ENCODE measurements around the gene PPP1R14B.

The PPP1R14B gene

DNA sequence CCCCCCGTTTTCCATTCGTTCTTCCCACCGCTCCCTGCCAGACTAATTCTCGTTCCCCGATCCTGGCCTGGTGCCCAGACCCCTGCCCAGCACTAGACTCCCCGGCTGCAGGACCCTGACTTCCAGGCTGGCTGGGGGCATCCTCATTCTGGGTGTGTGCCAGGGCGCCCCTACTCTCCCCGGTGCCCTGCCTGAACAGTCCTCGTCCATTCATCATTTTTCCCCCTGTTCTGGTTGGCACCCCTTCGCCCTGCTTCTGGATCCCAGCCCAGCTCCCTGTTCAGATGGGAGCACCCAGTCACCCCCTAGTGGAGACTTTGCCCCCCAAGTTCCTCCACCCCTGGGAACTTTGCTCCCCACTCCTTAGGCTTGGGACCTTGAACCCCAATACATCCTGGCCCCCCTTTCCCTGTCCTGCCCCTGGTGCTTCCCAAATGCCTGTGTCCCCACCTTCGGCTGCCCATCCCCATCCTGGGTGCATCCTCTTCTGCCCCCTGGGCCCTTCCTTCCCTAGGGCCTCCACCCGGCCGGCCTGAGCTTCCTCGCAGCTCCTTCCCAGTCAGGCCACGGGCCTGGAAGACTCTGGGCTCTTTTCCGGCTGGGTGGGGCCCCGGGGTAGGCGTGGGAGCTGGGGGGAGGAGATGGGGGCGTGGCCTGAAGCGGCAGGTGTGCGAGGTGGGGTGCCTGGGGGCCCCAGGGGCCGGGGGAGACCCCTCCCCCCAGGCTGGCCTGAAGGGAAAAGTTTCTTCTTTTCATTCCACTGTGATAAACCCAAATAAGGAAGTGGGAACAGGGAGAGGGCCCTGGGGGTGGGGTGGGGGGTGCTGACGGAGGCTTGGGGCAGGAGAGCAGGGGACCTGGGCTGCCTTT is 5.5 kb upstream of the PPP1R14B start:
- POLR2A ChIA-PET (ENCODE audit: low non-redundant PET) = interaction anchor here (0.6 to 1.4 kb wide), 3 partner anchors 11 to 17 kb away, joined by 4 read pairs; partner anchors contain the start of gene FKBP2
- TF ChIP-seq, protein P1, sequence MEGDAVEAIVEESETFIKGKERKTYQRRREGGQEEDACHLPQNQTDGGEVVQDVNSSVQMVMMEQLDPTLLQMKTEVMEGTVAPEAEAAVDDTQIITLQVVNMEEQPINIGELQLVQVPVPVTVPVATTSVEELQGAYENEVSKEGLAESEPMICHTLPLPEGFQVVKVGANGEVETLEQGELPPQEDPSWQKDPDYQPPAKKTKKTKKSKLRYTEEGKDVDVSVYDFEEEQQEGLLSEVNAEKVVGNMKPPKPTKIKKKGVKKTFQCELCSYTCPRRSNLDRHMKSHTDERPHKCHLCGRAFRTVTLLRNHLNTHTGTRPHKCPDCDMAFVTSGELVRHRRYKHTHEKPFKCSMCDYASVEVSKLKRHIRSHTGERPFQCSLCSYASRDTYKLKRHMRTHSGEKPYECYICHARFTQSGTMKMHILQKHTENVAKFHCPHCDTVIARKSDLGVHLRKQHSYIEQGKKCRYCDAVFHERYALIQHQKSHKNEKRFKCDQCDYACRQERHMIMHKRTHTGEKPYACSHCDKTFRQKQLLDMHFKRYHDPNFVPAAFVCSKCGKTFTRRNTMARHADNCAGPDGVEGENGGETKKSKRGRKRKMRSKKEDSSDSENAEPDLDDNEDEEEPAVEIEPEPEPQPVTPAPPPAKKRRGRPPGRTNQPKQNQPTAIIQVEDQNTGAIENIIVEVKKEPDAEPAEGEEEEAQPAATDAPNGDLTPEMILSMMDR (conservative IDR thresholded peaks at IDR 0.05; ENCODE audit: low read depth) = peak; percentile 47
- DNase-seq (ENCODE audit: low spot score) = no peak
- H3K27ac ChIP-seq = peak overlapping the region; percentile 98
- CTCF ChIA-PET = interaction anchor here (0.6 to 2.7 kb wide), 9 partner anchors 9 to 66 kb away, joined by 3 to 19 read pairs (median 3); partner anchors contain the start of gene STIP1

- DNase-seq (ENCODE audit: low spot score) = no peak
- ChIA-PET POLR2A (ENCODE audit: low non-redundant PET) (interaction anchor here (1.4 kb wide), 1 partner anchor 16 kb away, joined by 4 read pairs; no protein-coding TSS in a partner anchor), CTCF (interaction anchor here (0.6 to 2.7 kb wide), 6 partner anchors 12 to 50 kb away, joined by 3 to 19 read pairs (median 4); no protein-coding TSS in a partner anchor)
- TF ChIP-seq, protein P1 (conservative IDR thresholded peaks at IDR 0.05; ENCODE audit: low read depth) = no peak
- peak overlapping the region; percentile 98 for H3K27ac ChIP-seq
Measured at GRCh38 chr11:64251753-64252002, 4.9 kb upstream of the PPP1R14B start.

DNA sequence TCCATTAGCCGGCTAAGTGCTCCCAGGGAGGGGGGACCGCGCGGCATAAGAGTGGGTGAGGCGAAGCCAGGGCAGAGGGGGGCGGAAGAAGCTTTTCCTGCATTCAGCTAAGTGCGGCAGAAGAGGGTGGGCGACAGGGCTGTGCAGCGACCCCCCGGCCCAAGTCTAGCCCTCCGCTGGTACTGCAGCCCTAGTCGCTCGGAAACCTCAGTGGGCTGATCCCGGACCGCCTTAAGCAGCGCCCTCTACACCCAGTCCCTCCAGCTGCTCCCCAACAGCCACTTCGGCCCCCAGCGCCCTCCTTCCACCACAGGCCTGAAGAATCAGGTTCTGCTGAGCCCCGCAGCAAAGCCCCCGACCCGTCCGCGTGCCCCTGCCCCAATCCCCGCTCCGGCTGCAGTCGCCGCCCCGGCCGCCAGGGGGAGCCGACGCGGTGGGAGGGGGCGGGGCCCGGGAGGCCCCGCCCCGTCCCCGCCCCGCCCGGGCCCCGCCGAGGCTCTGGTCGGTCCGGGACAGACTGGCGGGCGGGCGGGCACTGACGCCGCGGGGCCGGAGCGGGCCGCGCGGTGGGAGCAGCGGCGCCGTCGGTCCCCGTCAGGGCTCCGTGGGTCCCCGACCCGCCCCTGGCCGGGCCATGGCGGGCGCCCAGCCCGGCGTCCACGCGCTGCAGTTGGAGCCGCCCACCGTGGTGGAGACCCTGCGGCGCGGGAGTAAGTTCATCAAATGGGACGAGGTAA is 4.4 kb upstream of the PPP1R14B start, which contains the start of gene PLCB3:
TSS of gene PLCB3 (plus strand) at position 515 of the 737 bp plus-strand sequence. CDS start at position 635, 120 bp downstream.
- TF ChIP-seq, protein P1 (conservative IDR thresholded peaks at IDR 0.05; ENCODE audit: low read depth) = peak; percentile 87
- POLR2A ChIA-PET (ENCODE audit: low non-redundant PET) = interaction anchor here (1.4 kb wide), 1 partner anchor 16 kb away, joined by 4 read pairs; no protein-coding TSS in a partner anchor
- H3K27ac ChIP-seq = peak within 1 kb of the TSS; percentile 98
- CTCF ChIA-PET = interaction anchor here (0.6 to 2.7 kb wide), 10 partner anchors 12 to 101 kb away, joined by 3 to 19 read pairs (median 4); no protein-coding TSS in a partner anchor
- DNase-seq (ENCODE audit: low spot score) = no peak

DNA sequence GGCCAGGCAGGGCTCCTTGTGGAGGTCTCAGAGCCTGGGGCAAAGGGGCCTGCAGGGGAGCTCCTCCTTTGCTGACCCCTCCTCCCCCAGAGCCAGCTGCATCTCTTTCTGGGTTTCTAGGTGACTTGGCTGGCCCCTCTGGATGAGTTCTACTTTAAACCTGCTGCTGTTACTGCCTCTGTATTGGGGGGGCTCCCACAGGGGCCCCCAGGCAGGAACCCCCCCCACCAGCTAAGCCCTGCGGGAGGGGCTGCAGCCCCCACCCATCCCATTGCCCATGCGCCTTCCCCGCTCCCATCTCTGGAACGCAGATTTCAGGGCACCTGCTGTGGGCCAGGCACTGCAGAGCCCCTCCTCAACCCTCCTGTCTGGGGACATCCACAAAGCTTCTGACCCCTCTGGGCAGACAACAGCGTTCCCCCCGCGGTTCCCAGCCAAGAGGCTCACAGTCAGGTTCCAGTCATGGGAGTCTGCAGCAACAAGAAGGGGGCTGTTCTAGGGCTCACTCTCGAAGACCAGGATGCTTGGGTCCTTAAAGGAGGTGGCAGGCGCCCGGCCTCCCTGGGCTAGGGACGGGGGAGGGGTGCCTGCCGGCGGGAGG is 3.8 kb upstream of the PPP1R14B start:
- ChIA-PET POLR2A (ENCODE audit: low non-redundant PET) (interaction anchor here (0.6 to 0.7 kb wide), 2 partner anchors 9 to 18 kb away, joined by 3 read pairs; partner anchors contain the start of gene FKBP2), CTCF (interaction anchor here (0.6 to 2.7 kb wide), 10 partner anchors 8 to 102 kb away, joined by 3 to 19 read pairs (median 6); no protein-coding TSS in a partner anchor)
- TF ChIP-seq, protein P1 (conservative IDR thresholded peaks at IDR 0.05; ENCODE audit: low read depth) = no peak
- DNase-seq (ENCODE audit: low spot score) = no peak
- peak overlapping the region; percentile 98 for H3K27ac ChIP-seq

DNA sequence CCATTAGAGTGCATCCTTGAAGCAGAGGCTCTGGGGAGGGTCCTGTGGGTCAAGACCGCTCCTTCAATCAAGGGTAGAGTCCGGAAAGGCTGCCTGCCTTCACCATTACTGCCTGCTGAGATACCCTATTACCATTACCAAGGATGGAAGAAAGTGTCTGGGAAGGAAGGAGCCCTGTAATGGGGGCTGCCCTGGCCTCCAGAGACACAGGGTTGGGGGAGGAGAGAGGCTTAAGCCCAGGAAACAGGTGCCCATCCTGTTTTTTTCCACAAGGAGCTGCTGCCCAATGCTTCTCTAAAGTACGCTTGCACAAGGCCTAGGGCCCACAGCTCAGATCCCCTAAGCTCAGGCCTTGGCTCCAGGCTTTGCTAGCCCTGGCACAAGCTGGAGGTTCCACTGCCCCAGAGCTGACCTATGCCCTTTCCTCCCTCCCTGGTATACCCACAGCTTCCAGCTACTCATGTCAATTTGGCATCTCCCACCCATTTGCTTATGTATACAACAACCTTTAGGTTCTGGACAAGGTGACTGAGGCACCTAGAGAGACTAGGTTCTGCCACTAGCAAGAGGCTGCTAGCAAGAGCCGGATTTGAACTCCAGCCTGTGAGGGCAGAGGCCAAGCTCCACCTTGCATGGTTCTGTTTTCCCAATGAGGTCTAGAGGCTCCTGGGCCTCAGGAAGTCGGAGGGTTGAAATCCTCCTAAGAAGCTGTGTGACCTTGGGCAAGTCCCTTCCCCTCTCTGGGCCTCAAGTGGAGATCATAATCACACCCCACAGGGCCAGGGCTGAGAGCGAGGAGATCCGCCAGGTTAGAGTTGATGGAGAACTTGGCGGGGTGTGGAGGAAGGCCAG is 3.0 kb upstream of the PPP1R14B start:
- peak overlapping the region; percentile 98 for H3K27ac ChIP-seq
- TF ChIP-seq, protein P1 (conservative IDR thresholded peaks at IDR 0.05; ENCODE audit: low read depth) = no peak
- POLR2A ChIA-PET (ENCODE audit: low non-redundant PET) = interaction anchor here (0.5 to 0.7 kb wide), 3 partner anchors 9 to 19 kb away, joined by 3 read pairs; partner anchors contain the start of gene FKBP2
- CTCF ChIA-PET = interaction anchor here (0.6 to 2.7 kb wide), 7 partner anchors 7 to 65 kb away, joined by 3 to 19 read pairs (median 6); partner anchors contain the start of genes NUDT22 and TRPT1
- DNase-seq (ENCODE audit: low spot score) = no peak

Data from RWPE1 (cell line).